Tibial artery (tissue), 4 donors: ENCODE data around the gene AGAP3.

Source experiments
- DNase-seq, 2 donors: peaks; one replicate each; pipeline ENCODE4 v3.0.0-alpha.2; 2019
- H3K27ac ChIP-seq, 2 donors: fragments of 200-600 bp; sonication (generic) in 1 of 2; 1 replicate in 1 of 2; 2 replicates in 1 of 2; pipeline ENCODE4 v1.5.1; 2018 to 2019; ENCODE audit warnings: mild to moderate bottlenecking in 1 of 2
- H3K27me3 ChIP-seq, 2 donors: fragments of 200-600 bp; sonication (generic) in 1 of 2; one replicate each; pipeline versions ENCODE4 v1.5.1 to v1.6.0; 2016 to 2019
- H3K36me3 ChIP-seq, 3 donors: fragments of 200-600 bp; sonication (generic) in 2 of 3; one replicate each; pipeline ENCODE4 v1.5.1; 2016 to 2019; ENCODE audit warnings: mild to moderate bottlenecking in 2 of 3
- H3K4me1 ChIP-seq, 4 donors: fragments of 200-600 bp; sonication (generic) in 2 of 4; 1 replicate in 3 of 4; 2 replicates in 1 of 4; pipeline ENCODE4 v1.5.1; 2016 to 2019
- H3K4me3 ChIP-seq, 2 donors: fragments of 200-600 bp; sonication (generic) in 1 of 2; 1 replicate in 1 of 2; 2 replicates in 1 of 2; pipeline ENCODE4 v1.5.1; 2018 to 2019; ENCODE audit warnings: mild to moderate bottlenecking in 2 of 2
- H3K9me3 ChIP-seq, 3 donors: fragments of 200-600 bp; sonication (generic) in 1 of 3; one replicate each; pipeline ENCODE4 v1.5.1; 2016 to 2019
- CTCF ChIP-seq, 2 experiments: fragments of 200-600 bp in 1 of 2; fragments of 450-650 bp in 1 of 2; IDR thresholded peaks; one replicate each; pipeline ENCODE4 v1.5.1; 2017 to 2019; ENCODE audit warnings: antibody characterized with exemption in 2 of 2, mild to moderate bottlenecking in 1 of 2, moderate library complexity in 1 of 2
- intact Hi-C: fragments of 100-400 bp; cut with DNase I; formaldehyde crosslinking; loops from one replicate; pipeline ENCODE4 v1.15.0; 2023; ENCODE audit warnings: low total_unique reads

The AGAP3 gene

DNA sequence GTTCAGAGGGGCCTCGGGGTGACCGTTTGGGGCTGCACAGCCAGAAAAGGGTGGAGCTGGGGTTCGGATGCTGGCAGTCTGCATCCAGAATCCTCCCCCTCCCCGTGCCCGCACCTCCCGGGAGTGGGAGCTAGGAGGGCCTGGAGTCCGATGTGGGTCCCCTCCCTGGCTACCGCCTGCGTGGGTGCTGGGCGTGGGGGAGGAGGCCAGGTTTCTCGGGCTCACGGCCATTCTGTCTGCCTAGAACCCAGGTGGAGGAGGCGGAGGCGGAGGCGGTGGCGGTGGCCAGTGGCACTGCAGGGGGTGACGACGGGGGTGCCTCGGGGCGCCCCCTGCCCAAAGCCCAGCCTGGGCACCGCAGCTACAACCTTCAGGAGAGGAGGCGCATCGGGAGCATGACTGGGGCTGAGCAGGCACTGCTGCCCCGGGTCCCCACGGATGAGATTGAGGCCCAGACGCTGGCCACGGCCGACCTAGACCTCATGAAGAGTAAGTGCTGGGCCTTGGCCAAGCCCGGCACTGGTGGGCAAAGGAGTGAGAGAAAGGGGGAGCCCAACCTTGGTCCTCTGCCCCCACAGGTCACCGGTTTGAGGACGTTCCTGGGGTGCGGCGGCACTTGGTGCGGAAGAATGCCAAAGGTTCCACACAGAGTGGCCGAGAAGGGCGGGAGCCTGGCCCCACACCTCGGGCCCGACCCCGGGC, 19.9 kb upstream of the AGAP3 start:
- Histone ChIP-seq H3K27ac (no peak overlapping the region), H3K4me1 (peaks cover 0 to 24% (median 21%) of the 10 kb centered on the region in 4 donors), H3K36me3 (peaks cover 67 to 77% (median 72%) of the 10 kb centered on the region in 3 donors), H3K4me3 (no peak overlapping the region), H3K27me3 (no peaks in the 10 kb centered on the region), H3K9me3 (no peaks in the 10 kb centered on the region)
- intact Hi-C loops: no loop called here
- no peak for TF ChIP-seq CTCF (IDR thresholded peaks at IDR 0.05)
- DNase-seq: no peak

GRCh38 chr7:151068069-151068773, 18.1 kb upstream of the AGAP3 start:
- peaks cover 82 to 95% (median 89%) of the 10 kb centered on the region in 3 donors for H3K36me3 ChIP-seq
- intact Hi-C loops: no loop called here
- H3K4me3 ChIP-seq: no peak overlapping the region
- no peaks in the 10 kb centered on the region for H3K9me3 ChIP-seq
- no peak overlapping the region for H3K27ac ChIP-seq
- H3K27me3 ChIP-seq: no peaks in the 10 kb centered on the region
- peaks cover 0 to 6% (median 3%) of the 10 kb centered on the region in 4 donors for H3K4me1 ChIP-seq
- TF ChIP-seq CTCF (IDR thresholded peaks at IDR 0.05): no peak
- DNase-seq: no peak

- no peak for TF ChIP-seq CTCF (IDR thresholded peaks at IDR 0.05)
- H3K4me3 ChIP-seq: no peak overlapping the region
- no peak overlapping the region for H3K27ac ChIP-seq
- intact Hi-C loops: no loop called here
- H3K36me3 ChIP-seq: peaks cover 88 to 100% (median 98%) of the 10 kb centered on the region in 3 donors
- DNase-seq: no peak
- no peaks in the 10 kb centered on the region for H3K9me3 ChIP-seq
- no peaks in the 10 kb centered on the region for H3K27me3 ChIP-seq
- H3K4me1 ChIP-seq: no peaks in the 10 kb centered on the region
Measured at GRCh38 chr7:151069841-151070573, 16.3 kb upstream of the AGAP3 start.

GRCh38 chr7:151070574-151070960, 15.7 kb upstream of the AGAP3 start:
- no peaks in the 10 kb centered on the region for H3K9me3 ChIP-seq
- TF ChIP-seq CTCF (IDR thresholded peaks at IDR 0.05): no peak
- H3K36me3 ChIP-seq: peaks cover 85 to 100% (median 98%) of the 10 kb centered on the region in 3 donors
- intact Hi-C loops: no loop called here
- no peaks in the 10 kb centered on the region for H3K27me3 ChIP-seq
- H3K4me1 ChIP-seq: no peaks in the 10 kb centered on the region
- no peak for DNase-seq
- H3K27ac ChIP-seq: no peak overlapping the region
- no peak overlapping the region for H3K4me3 ChIP-seq

DNA sequence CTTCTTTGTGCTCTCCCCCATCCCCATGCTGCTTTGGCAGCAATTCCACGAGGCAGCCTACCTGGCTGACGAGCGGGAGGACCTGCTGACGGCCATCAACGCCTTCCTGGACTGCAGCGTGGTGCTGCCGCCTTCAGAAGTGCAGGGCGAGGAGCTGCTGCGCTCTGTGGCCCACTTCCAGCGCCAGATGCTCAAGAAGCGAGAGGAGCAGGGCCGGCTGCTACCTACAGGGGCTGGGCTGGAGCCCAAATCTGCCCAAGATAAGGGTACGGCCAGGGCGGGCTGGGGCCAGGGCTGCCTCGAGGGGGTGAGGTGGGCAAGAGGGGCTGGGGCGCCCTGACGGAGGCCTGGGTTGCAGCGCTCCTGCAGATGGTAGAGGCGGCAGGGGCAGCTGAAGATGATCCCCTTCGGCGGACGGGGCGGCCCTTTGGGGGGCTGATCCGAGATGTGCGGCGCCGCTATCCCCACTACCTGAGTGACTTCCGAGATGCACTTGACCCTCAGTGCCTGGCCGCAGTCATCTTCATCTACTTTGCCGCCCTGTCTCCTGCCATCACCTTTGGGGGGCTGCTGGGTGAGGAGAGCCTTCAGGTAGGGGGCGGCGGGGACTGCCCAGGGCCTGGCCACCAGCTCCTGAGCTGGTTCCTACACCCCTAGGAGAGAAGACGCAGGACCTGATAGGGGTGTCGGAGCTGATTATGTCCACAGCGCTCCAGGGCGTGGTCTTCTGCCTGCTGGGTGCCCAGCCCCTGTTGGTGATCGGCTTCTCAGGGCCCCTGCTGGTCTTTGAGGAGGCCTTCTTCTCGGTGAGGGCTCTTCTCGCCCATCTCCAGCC, 15.0 kb upstream of the AGAP3 start:
- TF ChIP-seq CTCF (IDR thresholded peaks at IDR 0.05): no peak
- H3K27me3 ChIP-seq: no peaks in the 10 kb centered on the region
- no peak overlapping the region for H3K27ac ChIP-seq
- peaks cover 78 to 100% (median 98%) of the 10 kb centered on the region in 3 donors for H3K36me3 ChIP-seq
- H3K4me3 ChIP-seq: no peak overlapping the region
- no peak for DNase-seq
- intact Hi-C loops: no loop called here
- H3K9me3 ChIP-seq: no peaks in the 10 kb centered on the region
- no peaks in the 10 kb centered on the region for H3K4me1 ChIP-seq
